ENCODE data around the gene CACNA1A.

DNA sequence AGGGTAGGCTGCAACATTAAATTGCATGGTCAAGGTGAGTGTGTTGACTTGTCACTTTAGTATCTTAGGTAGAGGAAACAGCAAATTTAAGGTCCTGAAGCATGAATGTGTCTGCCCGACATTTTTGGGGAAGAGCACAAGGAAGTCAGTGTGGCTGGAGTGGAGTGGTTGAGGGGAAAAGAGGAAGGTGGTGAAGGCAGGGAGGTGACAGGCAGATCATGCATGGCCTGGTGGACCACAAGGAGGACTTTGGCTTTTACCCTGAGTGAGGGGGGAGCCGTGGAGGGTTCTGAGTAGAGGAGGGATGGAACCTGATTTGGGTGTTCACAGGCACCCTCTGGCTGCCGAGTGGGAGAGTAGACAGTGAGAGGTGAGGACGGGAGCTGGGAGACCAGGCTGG, 188.1 kb downstream of the CACNA1A start:
- no peak for TF ChIP-seq POLR2AphosphoS5 (IDR thresholded peaks at IDR 0.05; ENCODE audit: low read depth, low read length)
- TF ChIP-seq POLR2A (IDR thresholded peaks at IDR 0.05; ENCODE audit: low read depth, low read length): no peak
